HL-60 (cell line): ENCODE data around the gene SLC39A9.

Experiments used
- DNase-seq, 2 experiments: peaks; one replicate each; pipeline ENCODE4 v3.0.0-alpha.2; 2010 to 2020; ENCODE audit warnings: low read depth in 1 of 2, low spot score in 1 of 2
- H3K27ac ChIP-seq: fragments of 250-450 bp; sonication (Bioruptor Pico); replicated peaks from 2 replicates; pipeline ENCODE4 v1.5.1; 2020; ENCODE audit warnings: mild to moderate bottlenecking, moderate library complexity
- H3K27me3 ChIP-seq: fragments of 250-450 bp; sonication (Bioruptor Pico); 2 replicates; pipeline ENCODE4 v1.5.1; 2021; ENCODE audit warnings: mild to moderate bottlenecking, moderate library complexity; ENCODE audit not compliant: insufficient read depth, poor library complexity, severe bottlenecking
- H3K4me3 ChIP-seq: replicated peaks from 2 replicates; pipeline ENCODE4 v1.5.1; 2011; ENCODE audit warnings: mild to moderate bottlenecking, control low read depth, low read length; ENCODE audit not compliant: insufficient read depth
- CTCF ChIP-seq: IDR thresholded peaks from one replicate; pipeline ENCODE4 v1.5.1; 2011; ENCODE audit warnings: low read length, control low read depth, inconsistent platforms; ENCODE audit not compliant: insufficient read depth
- GABPA ChIP-seq: IDR thresholded peaks from 2 replicates; pipeline ENCODE4 v1.6.1; 2012; ENCODE audit warnings: low read depth
- POLR2AphosphoS5 ChIP-seq: IDR thresholded peaks from 2 replicates; pipeline ENCODE4 v1.6.1; 2012; ENCODE audit warnings: low read depth
- SPI1 ChIP-seq: IDR thresholded peaks from 2 replicates; pipeline ENCODE4 v1.6.1; 2012; ENCODE audit warnings: low read depth, mild to moderate bottlenecking, borderline replicate concordance
- TF ChIP-seq, protein P1 (sequence below): IDR thresholded peaks from 2 replicates; pipeline ENCODE4 v1.6.1; 2012; ENCODE audit warnings: low read depth; ENCODE audit not compliant: insufficient replicate concordance

The SLC39A9 gene

DNA sequence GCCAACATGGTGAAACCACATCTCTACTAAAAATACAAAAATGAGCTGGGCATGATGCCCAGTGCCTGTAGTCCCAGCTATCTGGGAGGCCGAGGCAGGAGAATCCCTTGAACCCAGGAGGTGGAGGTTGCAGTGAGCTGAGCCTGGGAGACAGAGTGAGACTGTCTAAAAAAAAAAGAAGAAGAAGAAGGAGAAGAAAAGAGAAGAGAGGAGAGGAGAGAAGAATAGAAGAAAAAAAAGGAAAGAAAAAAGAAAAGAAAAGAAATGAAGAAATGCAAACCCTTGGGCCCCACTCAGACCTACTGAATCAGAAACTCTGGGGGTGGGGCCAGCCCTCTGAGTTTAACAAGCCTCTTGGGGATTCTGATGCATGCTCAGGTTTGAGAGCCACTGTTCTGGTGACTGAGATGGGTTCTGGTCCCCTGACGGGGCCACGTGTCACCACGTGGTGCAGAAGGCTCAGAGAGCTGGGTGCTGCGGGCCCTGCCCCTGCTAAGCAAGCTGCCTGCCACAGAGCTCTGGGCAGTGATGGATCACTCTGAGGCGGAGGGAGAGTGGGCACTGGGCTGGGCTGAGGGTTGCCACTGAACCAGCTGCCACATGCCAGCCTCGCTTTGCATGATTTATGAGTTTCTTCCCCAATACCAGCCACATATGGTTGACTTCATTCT is 37.9 kb upstream of the SLC39A9 start:
- no peak overlapping the region for H3K4me3 ChIP-seq
- TF ChIP-seq GABPA (no peak), SPI1 (no peak), CTCF (no peak), POLR2AphosphoS5 (no peak)
- TF ChIP-seq, protein P1, sequence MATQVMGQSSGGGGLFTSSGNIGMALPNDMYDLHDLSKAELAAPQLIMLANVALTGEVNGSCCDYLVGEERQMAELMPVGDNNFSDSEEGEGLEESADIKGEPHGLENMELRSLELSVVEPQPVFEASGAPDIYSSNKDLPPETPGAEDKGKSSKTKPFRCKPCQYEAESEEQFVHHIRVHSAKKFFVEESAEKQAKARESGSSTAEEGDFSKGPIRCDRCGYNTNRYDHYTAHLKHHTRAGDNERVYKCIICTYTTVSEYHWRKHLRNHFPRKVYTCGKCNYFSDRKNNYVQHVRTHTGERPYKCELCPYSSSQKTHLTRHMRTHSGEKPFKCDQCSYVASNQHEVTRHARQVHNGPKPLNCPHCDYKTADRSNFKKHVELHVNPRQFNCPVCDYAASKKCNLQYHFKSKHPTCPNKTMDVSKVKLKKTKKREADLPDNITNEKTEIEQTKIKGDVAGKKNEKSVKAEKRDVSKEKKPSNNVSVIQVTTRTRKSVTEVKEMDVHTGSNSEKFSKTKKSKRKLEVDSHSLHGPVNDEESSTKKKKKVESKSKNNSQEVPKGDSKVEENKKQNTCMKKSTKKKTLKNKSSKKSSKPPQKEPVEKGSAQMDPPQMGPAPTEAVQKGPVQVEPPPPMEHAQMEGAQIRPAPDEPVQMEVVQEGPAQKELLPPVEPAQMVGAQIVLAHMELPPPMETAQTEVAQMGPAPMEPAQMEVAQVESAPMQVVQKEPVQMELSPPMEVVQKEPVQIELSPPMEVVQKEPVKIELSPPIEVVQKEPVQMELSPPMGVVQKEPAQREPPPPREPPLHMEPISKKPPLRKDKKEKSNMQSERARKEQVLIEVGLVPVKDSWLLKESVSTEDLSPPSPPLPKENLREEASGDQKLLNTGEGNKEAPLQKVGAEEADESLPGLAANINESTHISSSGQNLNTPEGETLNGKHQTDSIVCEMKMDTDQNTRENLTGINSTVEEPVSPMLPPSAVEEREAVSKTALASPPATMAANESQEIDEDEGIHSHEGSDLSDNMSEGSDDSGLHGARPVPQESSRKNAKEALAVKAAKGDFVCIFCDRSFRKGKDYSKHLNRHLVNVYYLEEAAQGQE = no peak
- H3K27me3 ChIP-seq = no peaks in the 10 kb centered on the region
- DNase-seq = no peak
- H3K27ac ChIP-seq = no peak overlapping the region

- Histone ChIP-seq H3K27ac (no peak overlapping the region), H3K4me3 (no peak overlapping the region), H3K27me3 (no peaks in the 10 kb centered on the region)
- DNase-seq = no peak
- TF ChIP-seq, protein P1 = no peak
- TF ChIP-seq GABPA (no peak), CTCF (no peak), SPI1 (no peak), POLR2AphosphoS5 (no peak)
These were observed 35.4 kb upstream of the SLC39A9 start for GRCh38 chr14:69363055-69363454.

- Histone ChIP-seq H3K4me3 (no peak overlapping the region), H3K27me3 (no peaks in the 10 kb centered on the region), H3K27ac (no peak overlapping the region)
- DNase-seq = no peak
- TF ChIP-seq CTCF (no peak), GABPA (no peak), SPI1 (no peak), POLR2AphosphoS5 (no peak)
- TF ChIP-seq, protein P1 = no peak
These were observed 34.5 kb upstream of the SLC39A9 start for GRCh38 chr14:69363964-69364363.
